Measurements from ENCODE around the gene ZGRF1. TPM values are rescaled to one million over a fixed set of nuclear protein-coding genes. Genes with fewer than 3 reads are reported as not detected.

ZGRF1 gene
- total RNA-seq, 2 donors from 2014 or later = 3.4 to 11.4 TPM

DNA sequence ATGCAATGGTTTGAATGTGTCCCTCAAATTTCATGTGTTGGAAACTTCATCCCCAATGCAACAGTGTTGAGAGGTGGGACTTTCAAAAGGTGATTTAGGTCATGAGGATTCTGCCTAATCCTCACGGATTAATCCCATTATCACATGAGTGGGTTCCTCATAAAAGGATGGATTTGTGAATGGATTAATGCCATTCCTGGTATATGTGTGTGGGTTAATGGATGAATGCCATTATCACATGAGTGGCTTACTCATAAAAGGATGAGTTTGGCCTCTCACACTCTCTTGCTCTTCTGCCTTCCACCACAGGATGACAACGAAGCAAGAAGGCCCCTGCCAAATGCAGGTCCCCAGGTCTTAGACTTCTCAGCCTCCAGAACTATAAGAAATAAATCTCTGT lies 90.2 kb downstream of the ZGRF1 start:
- Histone ChIP-seq H3K4me1 (no peaks in the 10 kb centered on the region), H3K9me3 (no peaks in the 10 kb centered on the region), H3K4me3 (no peak overlapping the region), H3K9ac (ENCODE audit: low read depth in 2 of 2, low read length in 2 of 2) (no peak overlapping the region), H3K36me3 (no peaks in the 10 kb centered on the region), H3K27me3 (no peaks in the 10 kb centered on the region), H3K27ac (no peak overlapping the region)
- intact Hi-C loops (cut with DNase I) = no loop called here
- TF ChIP-seq, protein P1, sequence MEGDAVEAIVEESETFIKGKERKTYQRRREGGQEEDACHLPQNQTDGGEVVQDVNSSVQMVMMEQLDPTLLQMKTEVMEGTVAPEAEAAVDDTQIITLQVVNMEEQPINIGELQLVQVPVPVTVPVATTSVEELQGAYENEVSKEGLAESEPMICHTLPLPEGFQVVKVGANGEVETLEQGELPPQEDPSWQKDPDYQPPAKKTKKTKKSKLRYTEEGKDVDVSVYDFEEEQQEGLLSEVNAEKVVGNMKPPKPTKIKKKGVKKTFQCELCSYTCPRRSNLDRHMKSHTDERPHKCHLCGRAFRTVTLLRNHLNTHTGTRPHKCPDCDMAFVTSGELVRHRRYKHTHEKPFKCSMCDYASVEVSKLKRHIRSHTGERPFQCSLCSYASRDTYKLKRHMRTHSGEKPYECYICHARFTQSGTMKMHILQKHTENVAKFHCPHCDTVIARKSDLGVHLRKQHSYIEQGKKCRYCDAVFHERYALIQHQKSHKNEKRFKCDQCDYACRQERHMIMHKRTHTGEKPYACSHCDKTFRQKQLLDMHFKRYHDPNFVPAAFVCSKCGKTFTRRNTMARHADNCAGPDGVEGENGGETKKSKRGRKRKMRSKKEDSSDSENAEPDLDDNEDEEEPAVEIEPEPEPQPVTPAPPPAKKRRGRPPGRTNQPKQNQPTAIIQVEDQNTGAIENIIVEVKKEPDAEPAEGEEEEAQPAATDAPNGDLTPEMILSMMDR (IDR thresholded peaks at IDR 0.05) = no peak
- DNase-seq = no peak

DNA sequence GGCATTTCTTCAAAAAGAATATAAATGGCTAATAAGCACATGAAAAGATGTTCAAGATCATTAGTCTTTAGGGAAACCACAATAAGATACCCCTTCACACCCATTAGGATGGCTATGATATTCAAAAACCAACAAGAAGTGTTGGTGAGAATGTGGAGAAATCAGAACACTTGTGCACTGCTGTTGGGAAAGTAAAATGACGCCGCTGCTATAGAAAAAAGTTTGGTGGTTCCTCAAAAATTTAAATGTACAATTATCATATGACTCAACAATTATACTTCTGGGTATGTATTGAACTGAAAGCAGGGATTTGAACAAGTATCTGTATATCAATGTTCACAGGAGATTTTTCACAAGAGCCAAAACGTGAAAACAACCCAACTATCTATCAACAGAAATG lies 91.4 kb downstream of the ZGRF1 start:
- TF ChIP-seq, protein P1 (IDR thresholded peaks at IDR 0.05) = no peak
- Histone ChIP-seq H3K36me3 (no peaks in the 10 kb centered on the region), H3K4me1 (no peaks in the 10 kb centered on the region), H3K27me3 (no peaks in the 10 kb centered on the region), H3K27ac (no peak overlapping the region), H3K9ac (ENCODE audit: low read depth in 2 of 2, low read length in 2 of 2) (no peak overlapping the region), H3K4me3 (no peak overlapping the region), H3K9me3 (no peaks in the 10 kb centered on the region)
- intact Hi-C loops (cut with DNase I) = no loop called here
- DNase-seq = no peak

DNA sequence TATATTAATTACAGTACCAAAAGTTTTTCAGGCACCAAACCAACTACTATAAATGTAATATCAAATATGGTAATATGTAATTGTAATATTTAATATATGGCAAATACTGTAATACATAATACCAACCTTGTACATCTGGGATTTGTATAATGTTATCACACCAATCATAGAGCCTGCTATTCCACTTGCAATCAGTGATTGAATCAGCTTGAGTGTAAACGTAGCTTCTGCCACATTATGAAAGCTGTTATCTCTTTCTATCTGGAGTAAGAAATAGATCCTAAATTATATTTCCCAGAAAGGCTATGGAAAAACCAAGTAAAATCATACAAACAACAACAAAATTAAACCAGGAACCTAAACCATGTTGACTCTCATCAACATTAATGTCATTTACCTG lies 96.0 kb downstream of the ZGRF1 start:
- Histone ChIP-seq H3K9me3 (no peaks in the 10 kb centered on the region), H3K36me3 (no peaks in the 10 kb centered on the region), H3K4me3 (no peak overlapping the region), H3K9ac (ENCODE audit: low read depth in 2 of 2, low read length in 2 of 2) (no peak overlapping the region), H3K27ac (no peak overlapping the region), H3K27me3 (no peaks in the 10 kb centered on the region), H3K4me1 (no peaks in the 10 kb centered on the region)
- no peak for DNase-seq
- TF ChIP-seq, protein P1 (IDR thresholded peaks at IDR 0.05) = no peak
- intact Hi-C loops (cut with DNase I) = no loop called here

DNA sequence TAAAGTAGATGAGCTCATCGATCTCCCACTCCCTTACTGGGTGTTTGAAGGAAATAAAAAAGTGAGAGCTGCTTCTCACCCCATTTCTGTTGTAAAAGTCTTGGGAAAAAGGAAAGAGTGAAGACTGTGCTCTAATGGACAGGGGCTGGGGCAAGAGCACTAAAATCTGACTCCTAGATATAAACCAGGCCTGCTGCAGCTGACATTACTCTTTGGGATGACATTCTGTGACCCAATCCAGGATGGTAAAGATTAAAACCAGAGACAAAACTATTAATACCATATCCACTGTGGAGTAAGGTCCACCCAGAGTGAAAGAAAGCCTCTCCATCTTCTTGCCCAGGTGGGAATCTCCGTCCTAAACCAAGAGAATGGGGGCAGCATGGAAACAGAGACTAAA lies 100.6 kb downstream of the ZGRF1 start:
- no peak for DNase-seq

DNA sequence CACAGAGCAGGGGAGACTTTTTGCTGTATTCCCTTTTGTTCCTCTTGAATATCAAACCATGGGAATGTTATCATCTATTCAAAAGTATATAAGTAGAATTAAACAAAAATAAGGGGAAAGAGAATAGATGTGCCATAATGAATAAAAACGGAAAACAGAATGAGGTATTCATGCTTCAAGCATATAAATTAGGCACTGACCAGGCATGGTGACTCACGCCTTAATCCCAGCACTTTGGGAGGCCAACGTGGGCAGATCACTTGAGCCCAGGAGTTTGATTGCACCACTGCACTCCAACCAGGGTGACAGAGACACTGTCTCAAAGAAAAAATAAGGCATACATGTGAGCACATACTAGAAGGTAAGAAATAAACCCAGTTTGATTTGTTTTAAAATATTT lies 104.4 kb downstream of the ZGRF1 start:
- DNase-seq = no peak
- no peaks in the 10 kb centered on the region for H3K9me3 ChIP-seq
- TF ChIP-seq, protein P1 (IDR thresholded peaks at IDR 0.05) = no peak
- H3K4me3 ChIP-seq = no peak overlapping the region
- intact Hi-C loops (cut with DNase I) = no loop called here
- no peaks in the 10 kb centered on the region for H3K4me1 ChIP-seq
- no peak overlapping the region for H3K27ac ChIP-seq
- H3K27me3 ChIP-seq = no peaks in the 10 kb centered on the region
- H3K9ac ChIP-seq (ENCODE audit: low read depth in 2 of 2, low read length in 2 of 2) = no peak overlapping the region
- H3K36me3 ChIP-seq = no peaks in the 10 kb centered on the region

More for the DNA sequence above, 100.6 kb downstream of the ZGRF1 start:
- Histone ChIP-seq H3K36me3 (no peaks in the 10 kb centered on the region), H3K4me3 (no peak overlapping the region), H3K9me3 (no peaks in the 10 kb centered on the region), H3K9ac (ENCODE audit: low read depth in 2 of 2, low read length in 2 of 2) (no peak overlapping the region), H3K27me3 (no peaks in the 10 kb centered on the region), H3K4me1 (no peaks in the 10 kb centered on the region), H3K27ac (no peak overlapping the region)
- intact Hi-C loops (cut with DNase I) = no loop called here
- TF ChIP-seq, protein P1 (IDR thresholded peaks at IDR 0.05) = no peak

DNA sequence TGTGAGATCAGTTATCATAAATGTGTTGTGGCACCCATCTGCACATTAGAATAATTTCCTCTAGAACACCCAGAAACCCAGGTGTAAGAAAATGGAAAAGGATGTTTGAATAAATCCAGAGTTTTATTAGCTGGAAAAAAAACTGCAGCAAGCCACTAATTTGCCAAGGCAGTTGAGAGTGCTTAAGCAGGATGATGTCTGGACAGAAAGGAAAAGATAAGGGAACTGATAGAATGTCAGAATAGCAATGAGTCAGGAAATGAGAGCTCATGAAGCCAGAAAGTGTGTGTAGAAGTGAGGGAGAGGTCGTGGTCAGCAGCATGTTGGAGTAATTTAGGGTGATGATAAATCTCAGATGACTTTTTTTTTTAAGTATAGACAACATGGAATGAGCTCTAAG lies 105.6 kb downstream of the ZGRF1 start:
- H3K4me3 ChIP-seq = no peak overlapping the region
- H3K27me3 ChIP-seq = no peaks in the 10 kb centered on the region
- TF ChIP-seq, protein P1 (IDR thresholded peaks at IDR 0.05) = no peak
- no peak overlapping the region for H3K27ac ChIP-seq
- no peak overlapping the region for H3K9ac ChIP-seq (ENCODE audit: low read depth in 2 of 2, low read length in 2 of 2)
- H3K36me3 ChIP-seq = no peaks in the 10 kb centered on the region
- H3K9me3 ChIP-seq = no peaks in the 10 kb centered on the region
- intact Hi-C loops (cut with DNase I) = no loop called here
- DNase-seq = no peak
- no peaks in the 10 kb centered on the region for H3K4me1 ChIP-seq
